DND-41 (cell line): ENCODE data around the gene C14orf180.

Experiments used
- ATAC-seq: fragments of 200-7000 bp; cut with Tn5 transposase; 3 replicates; pipeline ENCODE4 v1.9.1; 2021; ENCODE audit warnings: low read depth; ENCODE audit not compliant: insufficient read depth
- DNase-seq: peaks from one replicate; pipeline ENCODE4 v3.0.0-alpha.2; 2020
- H2AFZ ChIP-seq: 2 replicates; pipeline ENCODE4 v1.6.0; 2012; ENCODE audit warnings: low read depth, low read length
- H3K27ac ChIP-seq: 2 replicates; pipeline ENCODE4 v1.5.1; 2012; ENCODE audit warnings: low read length, inconsistent platforms
- H3K27me3 ChIP-seq: fragments of 200-600 bp; sonication (generic); 2 replicates; pipeline ENCODE4 v1.6.0; 2012; ENCODE audit warnings: low read length, mild to moderate bottlenecking, inconsistent platforms; ENCODE audit not compliant: insufficient read depth, poor library complexity
- H3K36me3 ChIP-seq: 2 replicates; pipeline ENCODE4 v1.5.1; 2012; ENCODE audit warnings: low read length, inconsistent platforms; ENCODE audit not compliant: insufficient read depth
- H3K4me1 ChIP-seq: 2 replicates; pipeline ENCODE4 v1.5.1; 2012; ENCODE audit warnings: mild to moderate bottlenecking, low read length; ENCODE audit not compliant: insufficient read depth
- H3K4me2 ChIP-seq: 2 replicates; pipeline ENCODE4 v1.6.0; 2012; ENCODE audit warnings: mild to moderate bottlenecking, moderate library complexity, low read length, inconsistent platforms; ENCODE audit not compliant: insufficient read depth
- H3K4me3 ChIP-seq, 2 experiments: fragments of 200-600 bp in 1 of 2; shearing (Covaris generic) in 1 of 2; 2 replicates each; pipeline ENCODE4 v1.5.1; 2012 to 2016; ENCODE audit warnings: inconsistent platforms in 2 of 2, low read length in 2 of 2, mild to moderate bottlenecking in 2 of 2, low read depth in 1 of 2, moderate library complexity in 1 of 2
- H3K79me2 ChIP-seq: 2 replicates; pipeline ENCODE4 v1.6.0; 2012; ENCODE audit warnings: low read length, inconsistent platforms; ENCODE audit not compliant: insufficient read depth
- H3K9ac ChIP-seq: 2 replicates; pipeline ENCODE4 v1.6.0; 2012; ENCODE audit warnings: low read depth, mild to moderate bottlenecking, inconsistent platforms, low read length, moderate library complexity
- H3K9me3 ChIP-seq: 2 replicates; pipeline ENCODE4 v1.5.1; 2012; ENCODE audit warnings: low read length, moderate library complexity, mild to moderate bottlenecking, inconsistent platforms; ENCODE audit not compliant: insufficient read depth, severe bottlenecking
- H4K20me1 ChIP-seq: 2 replicates; pipeline ENCODE4 v1.6.0; 2012; ENCODE audit warnings: low read length; ENCODE audit not compliant: insufficient read depth
- EZH2 ChIP-seq: IDR thresholded peaks from 3 replicates; pipeline ENCODE4 v1.6.1; 2012; ENCODE audit warnings: borderline replicate concordance, low read depth, mild to moderate bottlenecking, moderate library complexity, low read length, inconsistent platforms; ENCODE audit not compliant: severe bottlenecking
- TF ChIP-seq, protein P1 (sequence below): IDR thresholded peaks from 2 replicates; pipeline ENCODE4 v1.5.1; 2012; ENCODE audit warnings: borderline replicate concordance, low read length, moderate library complexity, mild to moderate bottlenecking; ENCODE audit not compliant: poor library complexity, severe bottlenecking; ENCODE audit errors: extremely low read depth

The C14orf180 gene

DNA sequence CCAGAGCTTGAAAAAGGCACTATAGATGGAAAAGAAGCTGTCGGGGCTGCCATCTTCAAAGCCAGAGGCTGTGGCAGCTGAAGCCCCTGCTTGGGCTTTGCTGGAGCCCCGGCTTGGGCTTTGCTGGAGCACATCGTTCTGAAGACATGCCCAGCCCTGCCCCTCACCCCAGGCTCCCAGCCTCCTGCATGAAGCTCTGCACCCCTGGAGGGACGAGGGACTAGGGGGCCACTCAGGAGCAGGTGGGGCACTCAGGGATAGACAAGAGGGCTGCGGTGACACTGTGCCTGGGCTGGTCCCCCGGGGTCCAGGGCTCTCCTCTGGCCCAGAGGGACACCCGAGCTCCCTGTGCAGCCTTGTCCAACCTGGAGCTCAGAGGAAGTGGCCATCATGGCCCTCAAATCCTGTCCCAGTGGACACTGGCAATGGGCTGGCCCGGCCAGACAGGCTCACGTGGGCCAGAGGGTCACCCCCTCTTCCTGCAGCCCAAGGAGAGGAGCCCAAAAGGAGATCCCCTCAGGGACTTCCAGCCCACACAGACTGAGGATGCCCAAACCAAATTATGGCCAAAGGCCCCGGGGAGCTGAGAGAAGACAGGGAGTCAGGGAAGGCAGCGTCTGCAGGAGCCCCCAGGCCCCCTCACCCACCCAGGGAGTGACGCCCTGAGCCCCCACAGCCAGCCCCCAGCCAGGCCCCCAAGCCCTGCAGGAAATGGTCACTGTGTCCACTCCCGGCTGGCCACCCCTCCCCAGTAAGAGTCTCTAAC is 23.1 kb upstream of the C14orf180 start:
- DNase-seq (no peak), ATAC-seq (no peak)
- H3K27me3 ChIP-seq: peaks cover 14% of the 10 kb centered on the region
- H3K9ac ChIP-seq: no peak overlapping the region
- no peak overlapping the region for H3K4me3 ChIP-seq
- H3K4me1 ChIP-seq: no peaks in the 10 kb centered on the region
- no peak overlapping the region for H2AFZ ChIP-seq
- H3K79me2 ChIP-seq: no peaks in the 10 kb centered on the region
- no peaks in the 10 kb centered on the region for H3K9me3 ChIP-seq
- H4K20me1 ChIP-seq: peaks cover 15% of the 10 kb centered on the region
- H3K36me3 ChIP-seq: no peaks in the 10 kb centered on the region
- no peak overlapping the region for H3K4me2 ChIP-seq
- TF ChIP-seq EZH2: no peak
- TF ChIP-seq, protein P1, sequence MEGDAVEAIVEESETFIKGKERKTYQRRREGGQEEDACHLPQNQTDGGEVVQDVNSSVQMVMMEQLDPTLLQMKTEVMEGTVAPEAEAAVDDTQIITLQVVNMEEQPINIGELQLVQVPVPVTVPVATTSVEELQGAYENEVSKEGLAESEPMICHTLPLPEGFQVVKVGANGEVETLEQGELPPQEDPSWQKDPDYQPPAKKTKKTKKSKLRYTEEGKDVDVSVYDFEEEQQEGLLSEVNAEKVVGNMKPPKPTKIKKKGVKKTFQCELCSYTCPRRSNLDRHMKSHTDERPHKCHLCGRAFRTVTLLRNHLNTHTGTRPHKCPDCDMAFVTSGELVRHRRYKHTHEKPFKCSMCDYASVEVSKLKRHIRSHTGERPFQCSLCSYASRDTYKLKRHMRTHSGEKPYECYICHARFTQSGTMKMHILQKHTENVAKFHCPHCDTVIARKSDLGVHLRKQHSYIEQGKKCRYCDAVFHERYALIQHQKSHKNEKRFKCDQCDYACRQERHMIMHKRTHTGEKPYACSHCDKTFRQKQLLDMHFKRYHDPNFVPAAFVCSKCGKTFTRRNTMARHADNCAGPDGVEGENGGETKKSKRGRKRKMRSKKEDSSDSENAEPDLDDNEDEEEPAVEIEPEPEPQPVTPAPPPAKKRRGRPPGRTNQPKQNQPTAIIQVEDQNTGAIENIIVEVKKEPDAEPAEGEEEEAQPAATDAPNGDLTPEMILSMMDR: no peak
- no peak overlapping the region for H3K27ac ChIP-seq

DNA sequence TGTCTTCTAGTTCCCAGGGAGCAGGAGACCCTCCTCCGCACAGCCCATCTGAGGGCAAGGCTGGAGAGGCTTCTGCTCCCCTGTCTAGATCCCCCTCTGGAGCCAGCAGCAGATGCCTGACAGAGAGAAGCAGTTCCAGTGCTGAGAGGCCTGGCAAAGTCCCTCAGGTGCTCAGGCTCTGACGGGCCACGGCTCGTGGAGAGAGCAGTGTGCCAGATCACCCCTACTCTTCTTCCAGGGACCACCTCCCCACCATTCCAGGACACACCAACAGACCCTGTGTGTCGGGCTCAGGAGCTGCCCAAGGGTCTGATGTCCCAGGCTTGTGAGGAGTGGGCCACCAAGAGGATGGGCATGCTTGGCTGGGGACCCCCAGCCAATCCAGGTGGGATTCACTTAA is 22.5 kb upstream of the C14orf180 start:
- Histone ChIP-seq H3K27me3 (peaks cover 14% of the 10 kb centered on the region), H2AFZ (no peak overlapping the region), H3K9ac (no peak overlapping the region), H3K79me2 (no peaks in the 10 kb centered on the region), H3K9me3 (no peaks in the 10 kb centered on the region), H3K4me2 (no peak overlapping the region), H3K36me3 (no peaks in the 10 kb centered on the region), H3K4me1 (no peaks in the 10 kb centered on the region), H4K20me1 (peaks cover 17% of the 10 kb centered on the region), H3K27ac (no peak overlapping the region), H3K4me3 (no peak overlapping the region)
- DNase-seq (no peak), ATAC-seq (no peak)
- TF ChIP-seq EZH2: no peak
- TF ChIP-seq, protein P1: no peak

DNA sequence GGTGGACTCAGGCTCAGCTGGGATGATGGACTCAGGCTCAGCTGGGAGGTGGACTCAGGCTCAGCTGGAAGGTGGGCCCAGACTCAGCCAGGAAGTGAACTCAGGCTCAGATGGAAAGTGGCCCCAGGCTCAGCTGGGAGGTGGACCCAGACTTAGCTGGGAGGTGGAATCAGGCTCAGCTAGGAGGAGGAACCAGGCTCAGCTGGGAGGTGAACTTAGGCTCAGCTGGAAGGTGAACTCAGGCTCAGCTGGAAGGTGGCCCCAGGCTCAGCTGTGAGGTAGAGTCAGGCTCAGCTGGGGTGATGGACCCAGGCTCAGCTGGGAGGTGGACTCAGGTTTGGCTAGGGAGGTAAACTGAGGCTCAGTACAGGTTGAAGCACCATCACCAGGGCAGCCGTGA is 21.8 kb upstream of the C14orf180 start:
- Histone ChIP-seq H3K9ac (no peak overlapping the region), H2AFZ (no peak overlapping the region), H3K27ac (no peak overlapping the region), H4K20me1 (peaks cover 17% of the 10 kb centered on the region), H3K79me2 (no peaks in the 10 kb centered on the region), H3K27me3 (peaks cover 14% of the 10 kb centered on the region), H3K4me1 (no peaks in the 10 kb centered on the region), H3K4me2 (no peak overlapping the region), H3K4me3 (no peak overlapping the region), H3K36me3 (no peaks in the 10 kb centered on the region), H3K9me3 (no peaks in the 10 kb centered on the region)
- no peak for ATAC-seq
- DNase-seq: no peak
- TF ChIP-seq EZH2: no peak
- TF ChIP-seq, protein P1: no peak
